ENCODE results near the gene MDM2.

Gene MDM2

GRCh38 chr12:68828672-68829068 lies 20.7 kb downstream of the MDM2 start:
- TF ChIP-seq EZH2phosphoT487 (IDR thresholded peaks at IDR 0.05; ENCODE audit: low read length), result no peak
- no peak for TF ChIP-seq EZH2 (optimal IDR thresholded peaks at IDR 0.05; ENCODE audit: low read depth, low read length)
- Histone ChIP-seq H3K9me3 (replicated peaks; ENCODE audit: insufficient read depth, low read length) (no peaks in the 10 kb centered on the region), H3K9ac (ENCODE audit: low read length) (no peak overlapping the region), H3F3A (ENCODE audit: insufficient read depth, low read length) (peaks cover 85% of the 10 kb centered on the region), H3K4me2 (ENCODE audit: low read depth, low read length) (no peak overlapping the region), H3K9me2 (replicated peaks; ENCODE audit: insufficient read depth, low read length) (no peaks in the 10 kb centered on the region), H2AFZ (ENCODE audit: low read length) (no peak overlapping the region), H3K27me3 (replicated peaks; ENCODE audit: insufficient read depth, low read length) (no peaks in the 10 kb centered on the region), H3K79me2 (ENCODE audit: low read length) (peaks cover 92% of the 10 kb centered on the region), H3K4me1 (ENCODE audit: low read length) (no peaks in the 10 kb centered on the region), H3K4me3 (ENCODE audit: low read length) (no peak overlapping the region), H3K27ac (ENCODE audit: low read length) (no peak overlapping the region), H4K20me1 (ENCODE audit: insufficient read depth, low read length) (peaks cover 34% of the 10 kb centered on the region), H3K36me3 (replicated peaks; ENCODE audit: insufficient read depth, low read length) (peaks cover 40% of the 10 kb centered on the region)
- DNase-seq, result no peak

DNA sequence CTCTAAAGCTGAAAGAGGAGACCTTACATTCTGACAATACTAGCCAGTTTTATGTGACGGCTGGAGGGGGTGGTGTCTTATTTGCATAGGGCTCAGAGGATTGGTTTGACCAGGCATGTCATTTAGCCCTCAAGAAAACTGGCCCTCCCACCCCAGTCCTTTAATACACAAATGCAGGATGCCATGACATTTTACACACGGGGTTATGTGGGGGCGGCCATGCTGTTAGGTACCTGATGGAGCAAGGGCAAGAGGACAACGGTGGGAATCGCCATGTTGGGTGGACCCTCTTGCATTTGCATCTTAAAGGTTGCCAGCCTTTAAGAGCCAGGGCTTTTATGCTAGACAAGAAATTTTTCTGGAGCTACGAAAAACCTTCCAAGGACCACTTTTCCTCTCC lies 23.3 kb downstream of the MDM2 start:
- H3K27ac ChIP-seq (ENCODE audit: low read length), result no peak overlapping the region
- H3F3A ChIP-seq (ENCODE audit: insufficient read depth, low read length), result peaks cover 79% of the 10 kb centered on the region
- no peaks in the 10 kb centered on the region for H3K9me2 ChIP-seq (replicated peaks; ENCODE audit: insufficient read depth, low read length)
- H3K36me3 ChIP-seq (replicated peaks; ENCODE audit: insufficient read depth, low read length), result peaks cover 27% of the 10 kb centered on the region
- no peaks in the 10 kb centered on the region for H3K9me3 ChIP-seq (replicated peaks; ENCODE audit: insufficient read depth, low read length)
- H3K79me2 ChIP-seq (ENCODE audit: low read length), result peaks cover 85% of the 10 kb centered on the region
- no peak overlapping the region for H2AFZ ChIP-seq (ENCODE audit: low read length)
- no peak overlapping the region for H3K4me2 ChIP-seq (ENCODE audit: low read depth, low read length)
- no peak for TF ChIP-seq EZH2phosphoT487 (IDR thresholded peaks at IDR 0.05; ENCODE audit: low read length)
- DNase-seq, result no peak
- peaks cover 28% of the 10 kb centered on the region; the same call in 1 of the 2 replicates for H4K20me1 ChIP-seq (ENCODE audit: insufficient read depth, low read length)
- no peaks in the 10 kb centered on the region for H3K27me3 ChIP-seq (replicated peaks; ENCODE audit: insufficient read depth, low read length)
- no peak overlapping the region for H3K4me3 ChIP-seq (ENCODE audit: low read length)
- H3K9ac ChIP-seq (ENCODE audit: low read length), result no peak overlapping the region
- H3K4me1 ChIP-seq (ENCODE audit: low read length), result no peaks in the 10 kb centered on the region

- Histone ChIP-seq H3K9me3 (replicated peaks; ENCODE audit: insufficient read depth, low read length) (no peaks in the 10 kb centered on the region), H3K4me1 (ENCODE audit: low read length) (no peaks in the 10 kb centered on the region), H3F3A (ENCODE audit: insufficient read depth, low read length) (peaks cover 80% of the 10 kb centered on the region), H3K36me3 (replicated peaks; ENCODE audit: insufficient read depth, low read length) (peaks cover 30% of the 10 kb centered on the region), H3K9ac (ENCODE audit: low read length) (no peak overlapping the region), H3K79me2 (ENCODE audit: low read length) (peaks cover 86% of the 10 kb centered on the region), H3K4me3 (ENCODE audit: low read length) (no peak overlapping the region), H4K20me1 (ENCODE audit: insufficient read depth, low read length) (peaks cover 31% of the 10 kb centered on the region; the same call in 1 of the 2 replicates), H3K27me3 (replicated peaks; ENCODE audit: insufficient read depth, low read length) (no peaks in the 10 kb centered on the region), H2AFZ (ENCODE audit: low read length) (no peak overlapping the region), H3K9me2 (replicated peaks; ENCODE audit: insufficient read depth, low read length) (no peaks in the 10 kb centered on the region), H3K27ac (ENCODE audit: low read length) (no peak overlapping the region), H3K4me2 (ENCODE audit: low read depth, low read length) (no peak overlapping the region)
- no peak for DNase-seq
- no peak for TF ChIP-seq CTCF (IDR thresholded peaks at IDR 0.05; ENCODE audit: low read length)
- no peak for TF ChIP-seq EZH2phosphoT487 (IDR thresholded peaks at IDR 0.05; ENCODE audit: low read length)
- no peak for TF ChIP-seq EZH2 (optimal IDR thresholded peaks at IDR 0.05; ENCODE audit: low read depth, low read length)
These were observed 23.9 kb downstream of the MDM2 start for GRCh38 chr12:68831751-68832503.

- H3K79me2 ChIP-seq (ENCODE audit: low read length), result peaks cover 86% of the 10 kb centered on the region
These were observed 24.5 kb downstream of the MDM2 start for GRCh38 chr12:68832504-68832867.

More at GRCh38 chr12:68832504-68832867, 24.5 kb downstream of the MDM2 start:
- Histone ChIP-seq H3K27ac (ENCODE audit: low read length) (no peak overlapping the region), H3K4me2 (ENCODE audit: low read depth, low read length) (no peak overlapping the region), H3K9ac (ENCODE audit: low read length) (no peak overlapping the region), H2AFZ (ENCODE audit: low read length) (no peak overlapping the region), H3K27me3 (replicated peaks; ENCODE audit: insufficient read depth, low read length) (no peaks in the 10 kb centered on the region), H3K4me3 (ENCODE audit: low read length) (no peak overlapping the region), H3K4me1 (ENCODE audit: low read length) (no peaks in the 10 kb centered on the region), H3K9me3 (replicated peaks; ENCODE audit: insufficient read depth, low read length) (no peaks in the 10 kb centered on the region), H3F3A (ENCODE audit: insufficient read depth, low read length) (peaks cover 78% of the 10 kb centered on the region), H3K36me3 (replicated peaks; ENCODE audit: insufficient read depth, low read length) (peaks cover 30% of the 10 kb centered on the region), H4K20me1 (ENCODE audit: insufficient read depth, low read length) (peaks cover 31% of the 10 kb centered on the region; the same call in 1 of the 2 replicates), H3K9me2 (replicated peaks; ENCODE audit: insufficient read depth, low read length) (no peaks in the 10 kb centered on the region)
- DNase-seq, result no peak
- no peak for TF ChIP-seq EZH2phosphoT487 (IDR thresholded peaks at IDR 0.05; ENCODE audit: low read length)
- TF ChIP-seq EZH2 (optimal IDR thresholded peaks at IDR 0.05; ENCODE audit: low read depth, low read length), result no peak
- TF ChIP-seq CTCF (IDR thresholded peaks at IDR 0.05; ENCODE audit: low read length), result no peak
